Measurements from ENCODE around the gene OR10G4.
"Not testable (repeated sequence)": the region's sequence is repeated elsewhere in the genome, so short reads cannot be mapped to it uniquely, and the experiment has no call there.

OR10G4 gene, protein sequence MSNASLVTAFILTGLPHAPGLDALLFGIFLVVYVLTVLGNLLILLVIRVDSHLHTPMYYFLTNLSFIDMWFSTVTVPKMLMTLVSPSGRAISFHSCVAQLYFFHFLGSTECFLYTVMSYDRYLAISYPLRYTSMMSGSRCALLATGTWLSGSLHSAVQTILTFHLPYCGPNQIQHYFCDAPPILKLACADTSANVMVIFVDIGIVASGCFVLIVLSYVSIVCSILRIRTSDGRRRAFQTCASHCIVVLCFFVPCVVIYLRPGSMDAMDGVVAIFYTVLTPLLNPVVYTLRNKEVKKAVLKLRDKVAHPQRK

DNA sequence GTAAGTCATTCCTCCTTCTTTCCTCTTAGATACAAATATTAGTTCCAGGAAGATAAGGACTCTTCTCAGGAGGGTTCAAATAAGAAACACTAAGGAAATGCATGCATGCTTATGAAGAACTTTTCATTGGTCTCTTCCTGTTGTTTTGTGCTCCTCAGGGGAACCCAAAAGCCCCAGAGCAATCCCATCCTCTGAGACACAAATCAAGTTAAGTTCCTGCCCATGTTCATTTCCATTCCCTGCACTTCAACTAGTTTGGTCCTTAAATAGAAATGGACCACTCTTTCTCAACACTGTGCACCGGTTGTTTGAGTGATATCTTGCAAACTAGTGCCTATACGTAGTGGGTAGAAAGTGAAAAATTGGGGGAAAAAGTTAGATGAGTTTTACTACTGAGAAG, at the start of gene OR10G4:
Gene OR10G4, plus strand, starts transcription at position 301 of the 400 bp plus-strand sequence. CDS start 2,578 bp downstream, outside the sequence.
- in situ Hi-C loops (cut with HindIII; ENCODE audit: low pct_unique_long_range_greater_than_20kb, low sequenced_read_pairs), result no loop called here
- no peak for DNase-seq (ENCODE audit: low read depth in 1 of 2, low spot score in 1 of 2)
- TF ChIP-seq JUND (IDR thresholded peaks at IDR 0.05; ENCODE audit: low read depth), result no peak

- in situ Hi-C loops (cut with HindIII; ENCODE audit: low pct_unique_long_range_greater_than_20kb, low sequenced_read_pairs), result no loop called here
- DNase-seq (ENCODE audit: low read depth in 1 of 2, low spot score in 1 of 2), result no peak
- TF ChIP-seq JUND (IDR thresholded peaks at IDR 0.05; ENCODE audit: low read depth), result no peak
Measured at GRCh38 chr11:123973816-123974215, 39.0 kb upstream of the OR10G4 start.

DNA sequence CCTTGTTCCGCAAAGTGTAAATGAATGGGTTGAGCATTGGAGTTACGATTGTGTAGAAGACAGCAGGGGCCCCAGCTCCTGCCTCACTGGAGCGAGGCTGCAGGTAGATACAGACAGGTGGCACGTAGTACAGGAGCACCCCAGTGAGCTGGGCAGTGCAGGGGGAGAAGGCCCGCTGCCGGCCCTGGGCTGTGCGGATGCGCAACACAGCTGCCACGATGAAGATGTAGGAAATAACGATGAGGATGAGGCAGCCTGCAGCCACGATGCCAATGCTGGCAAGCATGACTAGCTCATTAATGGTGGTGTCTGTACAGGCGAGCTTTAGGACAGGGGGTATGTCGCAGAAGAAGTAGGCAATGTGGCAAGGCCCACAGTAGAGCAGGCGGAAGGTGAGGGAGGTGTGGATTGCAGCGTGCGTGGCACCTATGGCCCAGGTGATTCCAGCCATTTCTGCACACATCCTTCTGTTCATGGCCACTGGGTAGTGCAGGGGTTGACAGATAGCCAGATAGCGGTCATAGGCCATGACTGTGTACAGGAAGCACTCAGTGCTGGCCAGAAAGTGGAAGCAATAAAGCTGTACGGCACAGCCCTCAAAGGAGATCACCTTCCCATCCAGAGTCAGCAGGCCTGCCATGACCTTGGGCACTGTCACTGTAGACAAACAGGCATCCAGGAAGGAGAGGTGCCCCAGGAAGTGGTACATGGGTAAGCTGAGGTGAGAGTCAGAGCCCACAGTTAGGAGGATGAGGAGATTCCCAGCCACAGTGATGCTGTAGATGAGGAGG, 35.8 kb upstream of the OR10G4 start:
- in situ Hi-C loops (cut with HindIII; ENCODE audit: low pct_unique_long_range_greater_than_20kb, low sequenced_read_pairs), result no loop called here
- no peak for TF ChIP-seq JUND (IDR thresholded peaks at IDR 0.05; ENCODE audit: low read depth)
- no peak for DNase-seq (ENCODE audit: low read depth in 1 of 2, low spot score in 1 of 2)

DNA sequence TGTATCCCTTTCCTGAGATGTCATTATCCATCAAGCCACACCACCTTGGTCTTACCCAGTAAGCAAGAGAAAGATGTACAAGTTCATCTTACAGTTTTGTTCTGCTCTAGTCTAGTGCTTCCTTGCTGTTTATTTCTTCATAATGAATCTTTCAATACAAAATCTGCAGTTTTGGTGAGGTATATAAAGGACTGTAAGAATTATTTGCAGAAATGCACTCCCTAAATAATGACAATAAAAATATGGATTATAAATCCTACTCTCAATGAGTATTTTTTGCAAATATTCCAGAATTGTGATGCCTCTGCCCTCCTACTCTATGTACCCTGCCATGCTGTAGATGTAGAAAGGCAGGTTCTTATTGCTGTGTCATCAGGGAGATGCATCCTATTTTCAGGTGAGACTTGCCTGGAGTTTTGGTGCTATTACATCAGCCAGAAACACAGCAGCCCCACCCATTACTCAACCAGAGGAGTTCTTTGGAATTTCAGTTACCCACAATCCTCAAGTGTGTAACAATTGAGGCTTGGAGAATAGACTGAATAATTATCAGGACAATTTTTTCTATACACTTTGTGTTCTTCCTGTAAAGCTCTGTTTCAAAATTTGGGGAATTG, 35.0 kb upstream of the OR10G4 start, which contains the start of gene OR10S1:
Gene OR10S1, minus strand, starts transcription at position 51 of the 617 bp plus-strand sequence. CDS start 117 bp downstream, outside the sequence.
- no peak for DNase-seq (ENCODE audit: low read depth in 1 of 2, low spot score in 1 of 2)
- TF ChIP-seq JUND (IDR thresholded peaks at IDR 0.05; ENCODE audit: low read depth), result no peak
- in situ Hi-C loops (cut with HindIII; ENCODE audit: low pct_unique_long_range_greater_than_20kb, low sequenced_read_pairs), result no loop called here

GRCh38 chr11:123979311-123979710, 33.5 kb upstream of the OR10G4 start:
- no peak for DNase-seq (ENCODE audit: low read depth in 1 of 2, low spot score in 1 of 2)
- no peak for TF ChIP-seq JUND (IDR thresholded peaks at IDR 0.05; ENCODE audit: low read depth)
- in situ Hi-C loops (cut with HindIII; ENCODE audit: low pct_unique_long_range_greater_than_20kb, low sequenced_read_pairs), result no loop called here

DNA sequence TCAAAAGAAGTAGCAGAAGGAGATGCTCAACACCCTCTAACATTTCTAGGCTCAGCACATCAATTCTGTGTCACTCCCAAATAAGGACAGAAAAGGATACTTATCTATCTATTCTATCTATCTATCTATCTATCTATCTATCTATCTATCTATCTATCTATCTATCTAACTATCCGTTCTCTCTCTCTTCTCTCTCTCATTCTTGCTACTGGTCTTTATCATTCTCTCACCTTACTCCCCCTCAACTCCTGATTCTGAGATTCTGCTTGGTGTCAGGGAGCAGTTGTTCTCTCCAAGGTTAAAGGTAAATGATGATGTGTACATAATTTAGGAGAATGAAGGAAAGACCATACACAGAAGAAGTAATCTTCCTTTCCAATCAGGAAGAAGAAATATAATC, 17.7 kb upstream of the OR10G4 start, which contains the start of gene OR10G6:
Gene OR10G6, minus strand, starts transcription at position 43 of the 400 bp plus-strand sequence. Its CDS starts 0 bp downstream, at position 43.
- no peak for TF ChIP-seq JUND (IDR thresholded peaks at IDR 0.05; ENCODE audit: low read depth)
- no peak for DNase-seq (ENCODE audit: low read depth in 1 of 2, low spot score in 1 of 2)
- in situ Hi-C loops (cut with HindIII; ENCODE audit: low pct_unique_long_range_greater_than_20kb, low sequenced_read_pairs), result no loop called here

DNA sequence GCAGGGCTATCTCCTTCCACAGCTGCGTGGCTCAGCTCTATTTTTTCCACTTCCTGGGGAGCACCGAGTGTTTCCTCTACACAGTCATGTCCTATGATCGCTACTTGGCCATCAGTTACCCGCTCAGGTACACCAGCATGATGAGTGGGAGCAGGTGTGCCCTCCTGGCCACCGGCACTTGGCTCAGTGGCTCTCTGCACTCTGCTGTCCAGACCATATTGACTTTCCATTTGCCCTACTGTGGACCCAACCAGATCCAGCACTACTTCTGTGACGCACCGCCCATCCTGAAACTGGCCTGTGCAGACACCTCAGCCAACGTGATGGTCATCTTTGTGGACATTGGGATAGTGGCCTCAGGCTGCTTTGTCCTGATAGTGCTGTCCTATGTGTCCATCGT, 3.0 kb downstream of the OR10G4 start:
- DNase-seq (ENCODE audit: low read depth in 1 of 2, low spot score in 1 of 2); in situ Hi-C loops (cut with HindIII; ENCODE audit: low pct_unique_long_range_greater_than_20kb, low sequenced_read_pairs): not testable (repeated sequence)

DNA sequence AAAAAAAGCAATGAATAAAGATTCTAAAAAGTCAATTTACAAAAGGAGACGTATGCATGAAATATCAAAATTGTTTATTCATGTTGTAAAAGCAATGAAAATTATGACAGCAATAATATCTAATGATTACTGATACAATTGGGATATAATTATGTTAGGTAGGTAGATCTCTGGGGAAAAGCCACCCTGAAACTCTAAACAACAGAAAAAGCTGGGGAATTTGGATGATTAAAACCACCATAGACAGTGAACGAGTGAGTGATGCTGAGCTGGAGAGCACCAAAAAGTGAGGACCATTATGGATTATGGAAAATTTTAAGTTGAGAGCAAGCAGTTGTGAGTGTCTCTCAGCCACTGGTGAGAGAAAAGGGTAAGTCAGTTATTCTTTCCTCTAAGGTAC, 13.7 kb downstream of the OR10G4 start, which contains the start of gene OR10G8:
Gene OR10G8, plus strand, starts transcription at position 301 of the 400 bp plus-strand sequence. CDS start 2,825 bp downstream, outside the sequence.
- in situ Hi-C loops (cut with HindIII; ENCODE audit: low pct_unique_long_range_greater_than_20kb, low sequenced_read_pairs), result no loop called here
- DNase-seq (ENCODE audit: low read depth in 1 of 2, low spot score in 1 of 2), result no peak
- TF ChIP-seq JUND (IDR thresholded peaks at IDR 0.05; ENCODE audit: low read depth), result no peak

DNA sequence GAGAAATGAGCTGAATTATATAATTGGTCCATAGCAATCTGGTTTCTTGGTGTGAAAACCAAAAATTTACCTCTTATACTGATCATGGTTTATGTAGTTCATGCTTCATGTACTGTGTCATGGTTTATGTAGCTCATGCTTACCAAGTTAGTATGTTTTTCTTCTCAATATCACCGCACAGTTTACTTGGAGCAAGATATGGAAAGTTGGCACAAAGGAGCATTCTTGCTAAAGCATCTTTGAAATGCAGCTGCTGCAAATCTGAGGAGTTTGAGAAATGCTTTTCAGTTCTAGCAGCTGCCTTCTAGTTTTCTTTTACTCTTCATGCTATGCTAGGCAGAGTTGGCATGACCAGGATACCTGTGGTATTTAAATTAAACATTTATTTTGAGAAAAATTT, 23.9 kb downstream of the OR10G4 start:
- in situ Hi-C loops (cut with HindIII; ENCODE audit: low pct_unique_long_range_greater_than_20kb, low sequenced_read_pairs), result no loop called here
- no peak for TF ChIP-seq JUND (IDR thresholded peaks at IDR 0.05; ENCODE audit: low read depth)
- DNase-seq (ENCODE audit: low read depth in 1 of 2, low spot score in 1 of 2), result no peak

DNA sequence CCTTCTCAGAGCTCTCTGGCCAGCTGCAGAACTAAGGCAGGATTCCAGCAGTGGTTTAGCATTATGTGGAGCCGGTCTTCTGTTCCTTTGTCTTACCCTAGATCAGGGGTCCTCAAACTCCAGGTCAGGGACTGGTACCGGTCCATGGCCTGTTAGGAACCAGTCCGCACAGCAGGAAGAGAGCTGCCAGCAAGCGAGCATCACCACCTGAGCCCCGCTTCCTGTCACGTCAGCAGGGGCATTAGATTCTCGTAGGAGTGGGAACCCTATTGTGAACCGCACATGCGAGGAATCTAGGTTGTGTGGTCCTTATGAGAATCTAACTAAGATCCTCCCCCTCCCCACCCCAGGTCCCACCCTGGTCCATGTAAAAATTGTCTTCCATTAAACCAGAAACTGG, 26.8 kb downstream of the OR10G4 start:
- TF ChIP-seq JUND (IDR thresholded peaks at IDR 0.05; ENCODE audit: low read depth), result no peak
- in situ Hi-C loops (cut with HindIII; ENCODE audit: low pct_unique_long_range_greater_than_20kb, low sequenced_read_pairs), result no loop called here
- no peak for DNase-seq (ENCODE audit: low read depth in 1 of 2, low spot score in 1 of 2)

GRCh38 chr11:124041254-124041653, 28.5 kb downstream of the OR10G4 start, which contains the start of gene OR10G7:
Gene OR10G7, minus strand, starts transcription at chr11:124041325. Its CDS starts 2,324 bp downstream, at chr11:124039001.
- peak in 1 of 2 experiments; percentile 57 for DNase-seq (ENCODE audit: low read depth in 1 of 2, low spot score in 1 of 2)
- in situ Hi-C loops (cut with HindIII; ENCODE audit: low pct_unique_long_range_greater_than_20kb, low sequenced_read_pairs), result no loop called here
- TF ChIP-seq JUND (IDR thresholded peaks at IDR 0.05; ENCODE audit: low read depth), result no peak

DNA sequence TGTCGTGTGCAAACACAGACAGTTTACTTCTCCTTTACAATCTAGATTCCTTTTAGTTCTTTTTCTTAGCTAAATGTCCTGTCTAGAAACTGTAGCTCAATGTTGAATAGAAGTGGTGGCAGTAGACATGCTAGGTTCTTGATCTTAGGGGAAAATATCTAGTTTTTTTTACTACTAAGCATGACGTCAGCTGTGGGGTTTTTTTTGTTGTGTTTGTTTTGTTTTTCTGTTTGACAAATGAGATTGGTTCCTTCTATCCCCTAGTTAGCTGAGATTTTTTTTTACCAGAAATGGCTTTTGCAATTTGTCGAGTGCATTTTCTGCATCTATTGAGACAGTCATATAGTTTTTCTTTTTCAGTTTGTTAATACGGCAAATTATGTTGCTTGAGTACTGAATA, 30.6 kb downstream of the OR10G4 start:
- TF ChIP-seq JUND (IDR thresholded peaks at IDR 0.05; ENCODE audit: low read depth), result no peak
- in situ Hi-C loops (cut with HindIII; ENCODE audit: low pct_unique_long_range_greater_than_20kb, low sequenced_read_pairs), result no loop called here
- no peak for DNase-seq (ENCODE audit: low read depth in 1 of 2, low spot score in 1 of 2)

Data from T47D (cell line).